GM21447 (cell line): ENCODE data around the gene CPT1B.
"Not testable (repeated sequence)": the region's sequence is repeated elsewhere in the genome, so short reads cannot be mapped to it uniquely, and the experiment has no call there.

Experiments used
- ATAC-seq: cut with Tn5 transposase; IDR thresholded peaks from one replicate; pipeline ENCODE4 v1.9.1; 2021; ENCODE audit not compliant: unreplicated experiment

The CPT1B gene

DNA sequence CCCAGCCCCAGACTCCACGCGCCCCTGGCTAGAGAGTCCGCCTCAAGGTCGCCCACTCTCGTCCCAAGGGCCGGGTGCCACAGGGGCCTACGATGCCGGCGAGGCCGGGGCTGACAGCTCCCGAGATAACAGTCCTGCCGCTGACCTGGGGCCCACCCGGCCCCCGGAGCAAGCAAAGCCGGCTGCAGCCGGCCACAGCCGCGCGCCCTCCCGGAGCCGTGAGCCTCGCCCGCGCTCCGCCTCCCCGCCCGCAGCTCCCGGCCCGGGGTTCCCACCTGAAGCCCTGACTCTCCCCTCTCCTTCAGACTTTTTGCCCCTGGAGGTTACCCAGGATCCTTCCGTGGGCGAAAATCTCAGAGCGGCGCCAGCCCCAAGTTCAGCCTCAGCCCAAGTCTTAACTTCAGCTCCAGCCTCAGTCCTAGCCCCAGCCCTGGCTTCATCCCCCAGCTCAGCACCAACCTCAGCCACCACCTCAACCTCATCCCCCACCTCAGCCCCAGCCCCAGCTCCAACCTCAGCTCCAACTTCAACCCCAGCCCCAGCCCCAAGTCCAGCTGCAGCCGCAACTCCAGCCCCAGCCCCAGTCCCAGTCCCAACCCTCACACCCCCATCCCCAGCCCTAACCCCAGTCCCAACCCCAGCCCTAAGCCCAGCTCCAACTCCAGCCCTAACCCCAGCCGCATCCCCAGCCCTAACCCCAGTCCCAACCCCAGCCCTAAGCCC lies 30.8 kb downstream of the CPT1B start:
- no peak for ATAC-seq

DNA sequence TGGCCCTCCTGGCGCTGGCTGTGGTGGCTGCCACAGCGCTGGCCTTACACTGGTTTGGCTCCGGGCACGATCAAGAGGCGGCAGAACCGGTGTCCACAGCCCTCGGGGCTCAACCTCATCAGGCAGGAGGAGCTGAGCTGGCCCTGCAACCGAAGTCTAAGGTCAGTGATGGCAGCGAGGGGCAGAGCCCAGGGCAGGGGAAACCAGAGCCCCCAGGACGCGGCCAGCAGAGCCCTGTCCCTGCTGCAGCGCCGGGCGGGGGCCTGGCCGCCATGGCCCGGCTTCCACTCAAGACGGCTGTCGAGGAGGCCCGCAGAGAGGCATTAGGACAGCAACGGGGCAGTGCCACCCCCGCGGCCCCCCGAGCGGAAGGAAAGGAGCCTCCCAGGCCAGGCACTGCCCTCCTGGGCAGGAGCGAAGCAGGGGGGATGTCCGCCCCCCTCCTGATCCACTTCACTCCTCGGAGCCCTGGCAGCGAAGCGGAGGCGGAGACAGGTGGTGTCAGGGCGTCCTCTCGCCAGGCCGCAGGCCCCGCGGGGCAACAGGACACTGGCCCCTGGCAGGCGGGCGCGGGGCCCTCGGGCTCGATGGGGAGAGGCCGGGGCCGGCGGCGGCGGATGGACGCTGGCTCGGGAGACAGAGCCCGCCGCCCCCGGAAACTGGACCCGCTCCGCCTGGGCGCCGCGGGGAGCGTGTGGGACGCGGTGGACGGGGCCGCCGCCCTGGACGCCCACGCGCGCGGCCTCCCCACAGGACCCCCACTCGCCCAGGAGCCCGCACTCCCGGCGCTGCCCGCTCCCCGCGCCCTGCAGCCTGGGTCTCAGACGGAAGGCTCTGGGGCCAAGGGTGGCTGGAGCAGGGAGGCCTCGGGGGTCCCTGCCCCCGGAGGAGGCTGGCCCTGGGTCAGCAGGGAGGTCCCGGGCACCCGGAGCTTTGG lies 31.6 kb downstream of the CPT1B start:
- ATAC-seq, result no peak

DNA sequence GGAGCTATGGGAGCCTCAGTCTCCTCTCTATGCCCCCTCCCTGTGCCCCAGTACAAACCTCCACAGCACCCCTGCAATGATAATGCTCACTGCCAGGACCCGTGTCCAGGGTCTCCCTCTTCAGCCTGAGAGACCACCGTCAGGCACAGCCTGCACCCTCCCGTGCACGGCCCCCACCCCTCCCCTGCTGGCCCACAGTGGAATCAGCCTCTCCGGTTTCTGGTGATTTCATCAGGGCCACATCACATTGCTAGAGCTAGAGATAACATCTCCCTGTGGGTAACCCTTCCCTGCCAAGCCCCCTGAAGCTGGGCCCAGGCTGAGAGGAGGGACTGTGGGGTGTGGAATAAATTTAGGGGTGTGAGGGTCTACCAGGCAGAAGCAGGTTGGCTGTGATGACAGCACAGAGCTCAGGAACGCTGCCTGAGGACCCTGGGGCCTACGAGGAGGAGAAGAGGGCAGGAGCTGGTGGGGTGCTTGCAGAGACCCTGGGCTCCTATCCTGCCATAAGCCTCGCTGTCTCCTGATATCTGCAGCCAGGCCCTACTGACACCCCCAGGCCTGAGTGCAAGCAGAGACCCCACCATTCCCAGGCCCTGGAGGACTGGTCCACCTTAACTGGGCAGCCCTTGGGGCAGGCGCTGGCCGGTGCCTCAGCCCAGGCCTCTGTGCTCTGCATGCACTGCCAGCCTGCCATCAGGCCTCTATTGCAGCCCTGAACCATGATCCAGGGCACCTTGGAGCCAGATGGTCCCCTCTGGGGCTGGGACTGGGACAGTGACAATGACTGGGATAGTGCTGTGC lies 32.5 kb downstream of the CPT1B start, which contains the start of gene KLHDC7B:
Gene KLHDC7B, plus strand, starts transcription at position 378 of the 804 bp plus-strand sequence. Its CDS starts 345 bp downstream, at position 723.
- ATAC-seq, result no peak

DNA sequence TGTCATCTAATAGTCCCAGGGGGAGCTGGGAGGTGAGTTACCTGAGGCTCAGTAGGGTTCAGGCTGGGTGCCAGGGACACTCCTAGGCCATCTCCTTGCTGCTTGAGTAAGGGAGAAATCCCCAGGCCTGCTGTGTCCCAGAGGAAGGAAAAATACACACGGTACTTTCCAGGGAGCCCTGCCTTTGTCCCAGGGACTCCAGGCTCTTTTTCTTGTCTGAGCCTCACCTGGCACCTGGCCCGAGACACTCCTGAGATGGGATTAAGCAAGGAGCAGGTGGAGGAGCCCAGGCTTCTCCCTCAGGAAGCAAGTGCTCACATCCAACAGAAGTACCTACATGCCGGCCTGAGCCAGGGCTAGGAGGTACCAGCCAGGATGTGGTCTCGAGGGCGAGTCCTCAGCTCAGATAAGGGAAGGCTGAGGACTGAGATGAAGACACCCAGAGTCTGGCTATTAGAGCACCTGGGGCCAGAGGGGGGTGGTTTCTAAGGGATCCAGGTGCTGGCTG lies 33.4 kb downstream of the CPT1B start:
- no peak for ATAC-seq

DNA sequence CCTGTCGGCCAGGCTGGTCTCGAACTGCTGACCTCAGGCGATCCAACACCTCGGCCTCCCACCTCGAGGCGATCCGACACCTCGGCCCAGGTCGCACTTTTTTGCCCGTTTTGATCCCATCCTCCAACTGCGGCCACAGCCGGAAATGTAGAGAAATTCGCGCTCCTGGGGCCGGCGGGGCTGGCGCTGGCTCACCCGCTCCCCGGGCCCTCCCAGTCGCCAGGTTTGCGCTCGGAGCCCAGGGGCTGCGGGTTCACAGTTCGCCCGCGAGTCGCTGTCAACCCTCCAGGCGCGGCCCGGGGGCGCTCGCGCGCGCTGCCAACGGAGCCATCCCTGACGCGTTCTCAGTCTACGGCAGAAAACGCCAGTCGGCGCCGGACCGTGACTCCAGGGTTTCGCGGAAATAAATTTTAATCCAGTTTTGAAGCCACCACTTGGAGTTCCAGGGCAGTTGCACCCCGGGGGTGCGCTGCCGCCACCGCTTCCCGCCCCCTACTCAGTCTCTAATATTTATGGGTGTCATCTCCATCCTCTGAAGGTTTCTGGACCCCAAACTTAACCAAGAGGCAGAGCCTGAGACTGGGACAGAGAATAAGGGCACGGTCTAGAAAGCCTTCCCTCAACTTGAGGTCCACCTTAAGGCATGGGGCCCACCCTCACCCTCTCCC lies 34.0 kb downstream of the CPT1B start:
- ATAC-seq, result no peak

GRCh38 chr22:50542416-50542927 lies 35.8 kb downstream of the CPT1B start:
- peak; percentile 22 for ATAC-seq

DNA sequence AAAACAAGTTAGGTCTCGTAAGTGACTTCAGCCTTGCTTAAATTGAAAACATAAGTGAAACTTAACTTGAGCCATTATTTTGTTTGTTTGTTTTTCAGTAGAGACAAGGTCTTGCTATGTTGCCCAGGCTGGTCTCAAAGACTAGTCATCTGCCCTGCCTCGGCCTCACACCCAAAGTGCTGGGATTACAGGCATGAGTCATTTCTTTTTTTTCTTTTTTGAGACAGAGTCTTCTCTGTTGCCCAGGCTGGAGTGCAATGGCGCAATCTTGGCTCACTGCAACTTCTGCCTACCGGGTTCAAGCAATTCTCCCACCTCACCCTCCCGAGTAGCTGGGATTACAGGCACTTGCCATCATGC lies 36.6 kb downstream of the CPT1B start:
- not testable (repeated sequence) for ATAC-seq

GRCh38 chr22:50540381-50540780 lies 37.8 kb downstream of the CPT1B start:
- no peak for ATAC-seq

GRCh38 chr22:50537765-50538164 lies 40.5 kb downstream of the CPT1B start:
- ATAC-seq, result no peak

DNA sequence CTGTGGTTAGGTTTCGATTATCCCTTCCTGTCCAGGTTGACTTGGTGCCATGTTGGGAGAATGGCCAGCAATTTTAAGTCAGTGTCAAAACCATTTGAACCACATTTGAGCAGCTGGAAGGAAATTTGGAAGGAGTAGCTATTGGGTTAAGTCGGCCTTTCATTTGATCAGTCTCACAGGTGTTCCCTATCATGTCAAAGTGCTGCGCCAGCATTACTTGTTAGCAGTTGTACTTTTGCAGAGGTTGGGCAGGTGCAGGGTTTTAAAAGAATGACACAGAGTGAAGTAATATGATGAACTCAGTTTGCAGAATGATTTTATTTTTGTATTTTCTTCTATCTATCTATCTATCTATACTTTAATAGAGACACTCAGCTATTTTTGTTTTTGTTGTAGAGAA lies 42.0 kb downstream of the CPT1B start:
- no peak for ATAC-seq

DNA sequence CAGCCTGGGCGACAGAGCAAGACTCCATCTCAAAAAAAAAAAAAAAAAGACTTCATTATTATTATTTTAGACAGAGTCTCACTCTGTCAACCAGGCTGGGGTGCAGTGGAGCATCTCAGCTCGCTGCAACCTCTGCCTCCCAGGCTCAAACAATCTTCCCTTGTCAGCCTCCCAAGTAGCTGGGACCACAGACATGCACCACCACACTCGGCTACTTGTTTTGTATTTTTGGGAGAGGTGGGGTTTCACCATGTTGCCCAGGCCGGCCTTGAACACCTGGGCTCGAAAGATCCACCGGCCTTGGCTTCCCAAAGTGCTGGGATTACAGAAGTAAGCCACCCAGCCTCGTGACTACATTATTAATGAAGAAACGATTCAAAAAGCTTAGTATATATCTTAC lies 43.1 kb downstream of the CPT1B start:
- no peak for ATAC-seq

DNA sequence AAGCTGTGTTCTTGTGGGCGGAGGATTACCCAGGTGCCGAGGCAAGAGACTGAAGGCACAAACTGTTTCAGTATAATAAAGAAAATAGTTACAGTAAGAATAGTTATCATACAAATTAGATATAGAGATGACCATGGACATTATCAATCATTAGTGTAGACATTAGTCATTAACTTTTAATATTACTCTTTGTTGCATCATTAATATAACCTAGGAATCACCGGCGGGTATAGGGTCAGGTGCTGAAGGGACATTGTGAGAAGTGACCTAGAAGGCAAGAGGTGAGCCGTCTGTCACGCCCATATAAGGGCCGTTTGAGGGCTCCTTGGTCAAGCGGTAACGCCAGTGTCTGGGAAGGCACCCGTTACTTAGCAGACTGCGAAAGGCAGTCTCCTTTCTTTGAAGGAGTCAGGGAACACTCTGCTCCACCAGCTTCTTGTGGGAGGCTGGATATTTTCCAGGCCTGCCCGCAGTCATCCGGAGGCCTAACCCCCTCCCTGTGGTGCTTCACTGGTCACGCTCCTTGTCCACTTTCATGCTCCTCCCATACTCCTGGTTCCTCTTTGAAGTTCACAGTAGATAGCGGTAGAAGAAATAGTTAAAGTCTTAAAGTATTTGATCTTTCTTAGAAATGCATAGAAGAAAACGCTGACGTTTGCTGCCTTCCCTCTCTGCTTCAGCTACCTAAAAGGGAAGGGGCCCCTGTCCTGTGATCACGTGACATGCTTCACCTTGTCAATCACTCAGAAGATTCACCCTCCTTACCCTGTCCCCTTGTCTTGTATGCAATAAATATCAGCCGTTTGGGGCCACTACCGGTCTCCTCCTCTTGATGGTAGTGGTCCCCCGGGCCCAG lies 44.1 kb downstream of the CPT1B start:
- ATAC-seq, result not testable (repeated sequence)

DNA sequence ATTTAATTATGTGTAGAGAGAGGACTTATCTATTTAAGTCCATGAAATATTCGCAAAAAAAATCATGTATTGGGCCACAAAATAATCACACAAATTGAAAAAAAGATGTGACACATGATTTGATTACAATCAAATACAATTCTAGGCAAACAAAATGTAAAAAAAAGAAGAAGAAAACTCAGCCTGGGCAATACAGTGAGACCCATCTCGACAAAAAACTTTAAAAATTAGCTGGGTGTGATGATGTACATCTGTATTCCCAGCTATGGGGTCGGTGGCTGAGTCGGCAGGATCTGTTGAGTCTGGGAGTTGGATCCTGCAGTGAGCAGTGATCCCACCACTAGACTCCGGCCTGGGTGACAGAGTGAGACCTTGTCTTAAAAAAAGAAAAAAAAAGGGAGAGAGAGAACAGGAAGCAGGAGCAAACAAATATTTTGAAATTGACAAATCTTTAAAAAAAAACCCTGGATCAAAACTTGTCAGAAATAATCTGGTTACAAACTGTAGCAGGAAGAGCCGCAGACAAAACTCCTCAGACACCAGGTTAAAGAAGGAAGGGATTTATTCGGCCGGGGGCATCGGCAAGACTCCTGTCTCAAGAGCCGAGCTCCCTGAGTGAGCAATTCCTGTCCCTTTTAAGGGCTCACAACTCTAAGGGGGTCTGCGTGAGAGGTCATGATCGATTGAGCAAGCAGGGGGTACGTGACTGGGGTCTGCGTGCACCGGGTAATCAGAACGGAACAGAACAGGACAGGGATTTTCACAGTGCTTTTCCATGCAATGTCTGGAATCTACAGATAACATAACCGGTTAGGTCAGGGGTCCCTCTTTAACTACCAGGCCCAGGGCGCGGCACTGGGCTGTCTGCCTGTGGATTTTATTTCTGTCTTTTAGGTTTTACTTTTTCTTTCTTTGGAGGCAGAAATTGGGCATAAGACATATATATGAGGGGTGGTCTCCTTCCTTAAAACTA lies 45.1 kb downstream of the CPT1B start:
- ATAC-seq, result no peak

GRCh38 chr22:50531962-50532674 lies 46.1 kb downstream of the CPT1B start:
- ATAC-seq, result no peak

GRCh38 chr22:50531546-50531961 lies 46.7 kb downstream of the CPT1B start:
- ATAC-seq, result peak; percentile 17

GRCh38 chr22:50530877-50531545 lies 47.2 kb downstream of the CPT1B start:
- no peak for ATAC-seq

- no peak for ATAC-seq
Observed at GRCh38 chr22:50530580-50530876, 47.7 kb downstream of the CPT1B start.
